NK-92 (cell line): ENCODE data around the gene RUNX3.
"Not testable (repeated sequence)": the region's sequence is repeated elsewhere in the genome, so short reads cannot be mapped to it uniquely, and the experiment has no call there.

Experiments
- DNase-seq: peaks from one replicate; lab custom pipeline; 2025; ENCODE audit not compliant: unreplicated experiment; lab: John Stamatoyannopoulos, UW

RUNX3 gene

DNA sequence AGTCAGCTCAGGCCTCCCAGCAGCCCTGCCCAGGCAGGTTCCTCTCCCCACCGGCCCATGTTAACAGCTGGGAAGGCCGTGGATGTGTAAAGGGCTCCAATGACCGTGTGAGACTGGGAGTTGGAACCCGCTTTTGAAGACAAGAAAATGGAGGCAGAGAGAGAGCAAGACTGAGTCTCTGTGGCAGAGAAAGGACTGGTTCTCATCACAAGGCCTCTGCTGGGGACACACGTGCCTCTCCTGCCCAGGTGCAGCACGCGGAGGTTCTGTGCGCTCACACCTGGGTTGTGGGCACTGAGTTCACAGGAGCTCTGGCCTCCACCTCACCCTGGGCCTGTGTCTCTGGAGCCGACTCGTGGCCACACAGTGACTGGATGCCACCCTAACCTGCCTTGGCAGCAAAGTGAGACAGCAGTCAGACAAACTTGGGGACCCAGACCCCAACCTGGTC, 27.0 kb downstream of the RUNX3 start:
- no peak for DNase-seq

DNA sequence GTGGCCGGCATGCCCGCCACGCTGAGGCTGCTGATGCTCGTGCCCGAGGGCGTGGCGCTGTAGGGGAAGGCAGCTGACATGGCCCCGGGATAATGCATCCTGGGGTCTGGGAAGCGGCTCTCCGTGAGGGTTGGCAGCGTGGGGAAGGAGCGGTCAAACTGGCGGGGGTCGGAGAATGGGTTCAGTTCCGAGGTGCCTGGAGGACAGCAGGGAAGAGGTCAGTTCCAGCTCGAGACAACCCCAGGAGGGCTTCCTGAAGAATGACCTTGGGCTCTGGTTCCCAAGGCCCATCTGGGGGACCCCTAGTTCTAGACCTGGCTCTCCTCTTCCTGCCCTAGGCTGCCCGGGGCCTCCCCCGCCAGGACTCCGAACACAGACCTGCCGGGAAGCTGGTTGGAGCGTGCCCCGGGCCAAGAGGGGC, 27.6 kb downstream of the RUNX3 start:
- no peak for DNase-seq

DNA sequence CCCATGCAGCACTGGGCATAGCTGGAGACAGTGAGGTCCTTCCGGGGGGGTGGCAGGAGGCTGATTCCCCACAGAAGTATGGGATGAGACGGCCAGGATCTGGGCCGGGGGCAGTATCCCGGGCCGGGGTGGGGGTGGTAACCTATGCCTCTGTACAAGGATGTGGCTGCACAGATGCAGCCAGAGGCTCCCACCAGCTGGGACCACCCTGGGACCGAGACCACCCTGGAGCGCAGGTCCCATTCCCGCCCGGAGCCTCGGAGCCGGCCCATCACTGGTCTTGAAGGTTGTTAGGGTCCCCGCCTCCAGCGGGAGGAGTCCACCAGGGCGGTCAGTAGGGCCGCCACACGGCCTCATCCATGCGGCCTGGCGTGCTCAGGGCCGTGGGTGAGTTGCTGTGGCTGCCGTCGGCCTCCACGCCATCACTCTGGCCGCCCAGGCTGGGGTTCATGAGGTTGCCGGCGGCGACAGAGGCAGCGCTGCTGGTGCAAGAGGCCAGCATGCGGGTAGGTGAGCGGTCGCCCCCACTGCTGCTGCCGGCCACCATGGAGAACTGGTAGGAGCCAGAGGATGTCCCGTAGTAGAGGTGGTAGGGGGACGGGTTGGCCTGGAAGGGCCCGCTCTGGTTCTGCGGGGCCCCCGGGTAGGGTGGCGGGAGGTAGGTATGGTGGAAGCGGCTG, 28.1 kb downstream of the RUNX3 start:
- DNase-seq = no peak

DNA sequence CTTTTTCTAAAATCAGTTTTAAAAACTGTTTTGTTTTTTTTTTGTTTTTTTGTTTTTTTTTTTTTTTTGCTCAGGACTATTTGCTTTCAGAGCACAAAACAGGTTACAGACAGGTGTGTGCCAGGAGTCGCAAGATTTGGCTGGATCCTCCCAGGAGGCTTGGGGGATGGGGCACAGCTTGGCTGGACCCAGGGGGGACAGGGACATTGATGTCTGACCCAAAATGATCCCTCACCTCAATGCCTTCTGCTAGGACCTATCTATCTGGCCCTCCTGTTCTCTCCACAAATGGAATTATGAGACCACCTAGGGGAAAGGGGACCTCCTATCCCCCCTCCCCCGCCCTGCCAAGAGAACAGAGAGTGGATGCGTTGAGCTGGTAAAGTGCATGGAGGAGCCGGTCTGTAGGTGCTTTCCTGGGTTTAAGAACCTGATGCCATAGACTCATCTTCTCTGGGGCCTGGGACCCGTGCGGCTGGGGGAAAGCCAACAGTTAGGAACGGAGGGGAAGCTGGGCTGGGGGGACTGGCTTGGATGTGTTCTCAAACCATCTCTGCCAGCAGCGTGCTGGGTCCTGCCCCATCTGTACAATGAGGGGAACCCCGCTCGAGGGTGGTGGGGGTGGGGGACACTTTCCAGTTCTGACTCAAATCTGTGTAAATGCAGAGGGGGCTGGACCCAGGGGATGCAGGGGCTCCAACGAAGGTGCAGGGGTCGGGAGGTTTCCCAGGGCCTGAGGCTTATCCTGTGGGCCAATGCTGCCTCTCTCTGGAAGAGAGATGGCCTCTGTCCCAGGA, 28.9 kb downstream of the RUNX3 start:
- DNase-seq = no peak

DNA sequence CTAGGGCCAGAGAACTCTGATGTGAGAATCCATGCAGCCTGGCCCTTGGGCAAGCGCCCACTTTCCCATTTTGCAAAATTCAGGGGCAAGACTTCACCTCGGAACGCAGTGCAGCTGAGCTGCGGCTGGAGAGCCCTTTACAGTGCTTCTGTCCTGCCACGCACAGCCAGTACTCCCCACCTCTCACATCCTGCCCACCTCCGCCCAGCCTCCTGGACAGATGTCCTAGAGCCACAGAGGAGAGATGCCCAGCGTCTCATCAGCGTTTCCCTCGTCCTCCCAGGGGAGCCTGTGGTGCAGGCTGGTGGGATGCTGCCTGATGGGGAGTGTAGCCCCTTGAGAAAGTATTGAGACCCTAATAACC, 29.6 kb downstream of the RUNX3 start:
- DNase-seq = no peak

DNA sequence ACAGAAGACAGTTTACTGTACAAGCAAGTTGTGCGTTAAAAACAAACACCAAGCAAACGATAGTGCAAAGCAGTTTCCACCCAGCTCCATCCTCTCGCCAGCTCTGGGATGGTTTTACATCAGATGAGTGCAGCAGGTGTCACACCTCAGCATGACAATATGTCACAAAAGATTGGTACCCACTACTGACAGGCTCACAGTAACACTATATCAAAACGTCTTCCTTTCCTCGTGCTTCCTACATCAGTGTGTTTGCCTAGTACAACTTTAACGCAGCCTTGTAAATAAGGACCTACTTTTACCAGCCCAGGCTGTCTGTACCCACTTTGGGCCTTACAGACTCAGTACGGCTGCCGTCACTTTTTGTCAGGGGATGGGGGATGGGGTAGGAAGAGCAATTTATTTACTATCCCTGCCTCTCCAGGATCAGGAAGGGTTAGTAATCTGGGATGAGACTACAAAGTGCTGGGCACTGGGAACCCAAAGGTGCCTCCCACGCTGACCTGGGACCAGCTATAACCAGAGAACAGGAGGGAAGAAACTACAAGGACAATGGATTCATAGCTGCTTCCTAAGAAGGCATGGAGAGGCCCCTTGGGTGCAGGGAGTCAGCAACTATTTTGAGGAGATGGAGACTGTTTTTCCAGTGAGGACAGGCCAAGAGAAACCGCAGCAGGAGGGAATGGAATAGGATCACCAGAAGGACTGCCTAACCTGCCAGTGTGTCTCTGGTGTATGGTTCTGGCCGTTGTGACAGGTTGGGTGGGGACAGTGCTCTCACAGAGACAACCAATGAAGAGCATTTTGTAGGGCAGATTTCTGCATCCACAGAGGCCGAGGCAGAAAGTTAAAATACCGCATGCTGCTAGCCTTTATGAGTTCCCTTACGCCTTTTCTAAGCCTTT, 30.2 kb downstream of the RUNX3 start:
- no peak for DNase-seq

DNA sequence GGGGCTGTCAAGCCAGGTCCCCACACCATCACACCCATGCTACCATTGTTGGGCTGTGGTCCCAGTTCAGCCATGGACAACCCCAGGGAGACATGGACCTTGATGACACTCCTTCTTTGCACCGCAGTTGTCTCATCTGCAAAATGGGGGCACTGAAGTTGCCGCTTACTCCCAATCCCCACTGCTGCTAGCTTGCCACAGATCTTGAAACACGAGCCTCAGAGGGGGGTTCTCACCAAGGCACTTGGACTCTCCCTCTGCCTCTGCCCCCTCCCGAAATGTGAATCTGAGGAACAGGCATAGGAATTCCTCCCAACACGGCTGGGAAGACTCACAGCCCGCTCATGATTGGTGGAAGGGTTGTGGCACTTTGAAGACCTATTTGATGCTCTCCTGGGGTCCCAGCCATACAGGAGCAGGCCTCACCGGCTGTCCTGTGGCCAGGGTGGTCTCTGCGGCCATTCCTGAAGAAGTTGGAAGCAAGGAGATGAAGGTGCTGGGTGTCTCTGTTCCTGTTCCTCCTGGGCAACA, 31.1 kb downstream of the RUNX3 start:
- no peak for DNase-seq

DNA sequence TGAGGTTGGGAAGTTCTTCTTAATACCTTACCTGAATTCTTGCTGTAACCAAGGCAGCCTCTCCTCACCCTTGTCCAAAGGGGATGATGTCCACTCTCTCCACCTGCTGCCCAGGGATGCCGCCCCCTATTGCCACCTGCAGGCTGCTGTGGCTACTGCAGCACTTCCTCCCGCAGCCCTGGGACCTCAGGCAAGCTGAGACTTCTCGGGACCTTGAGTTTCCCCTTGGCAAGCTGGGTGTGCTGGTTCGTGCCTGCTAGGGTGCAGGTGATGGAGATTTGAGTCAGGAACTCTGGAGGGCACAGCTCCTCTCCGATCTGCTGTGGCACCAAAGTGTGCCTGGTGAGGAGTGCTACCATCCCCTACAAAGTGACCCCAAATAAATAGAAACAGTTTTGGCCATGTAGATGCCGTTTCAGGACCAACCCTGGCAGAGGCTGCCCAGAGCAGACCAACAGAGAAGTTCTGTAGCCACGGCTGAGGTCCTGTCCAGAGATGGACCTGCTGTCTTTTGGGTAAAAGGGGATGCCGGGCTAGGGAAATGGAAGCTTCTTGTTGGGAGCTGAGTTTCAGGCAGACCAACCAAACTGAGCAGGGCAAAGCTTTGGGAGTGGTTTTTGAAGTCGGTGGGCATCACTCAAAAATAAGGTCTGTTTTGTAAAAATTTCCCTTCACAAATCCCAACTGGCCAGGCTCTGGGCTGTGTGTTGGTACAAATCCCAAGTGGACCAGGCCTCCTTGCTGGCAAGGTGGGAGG, 31.7 kb downstream of the RUNX3 start:
- no peak for DNase-seq

DNA sequence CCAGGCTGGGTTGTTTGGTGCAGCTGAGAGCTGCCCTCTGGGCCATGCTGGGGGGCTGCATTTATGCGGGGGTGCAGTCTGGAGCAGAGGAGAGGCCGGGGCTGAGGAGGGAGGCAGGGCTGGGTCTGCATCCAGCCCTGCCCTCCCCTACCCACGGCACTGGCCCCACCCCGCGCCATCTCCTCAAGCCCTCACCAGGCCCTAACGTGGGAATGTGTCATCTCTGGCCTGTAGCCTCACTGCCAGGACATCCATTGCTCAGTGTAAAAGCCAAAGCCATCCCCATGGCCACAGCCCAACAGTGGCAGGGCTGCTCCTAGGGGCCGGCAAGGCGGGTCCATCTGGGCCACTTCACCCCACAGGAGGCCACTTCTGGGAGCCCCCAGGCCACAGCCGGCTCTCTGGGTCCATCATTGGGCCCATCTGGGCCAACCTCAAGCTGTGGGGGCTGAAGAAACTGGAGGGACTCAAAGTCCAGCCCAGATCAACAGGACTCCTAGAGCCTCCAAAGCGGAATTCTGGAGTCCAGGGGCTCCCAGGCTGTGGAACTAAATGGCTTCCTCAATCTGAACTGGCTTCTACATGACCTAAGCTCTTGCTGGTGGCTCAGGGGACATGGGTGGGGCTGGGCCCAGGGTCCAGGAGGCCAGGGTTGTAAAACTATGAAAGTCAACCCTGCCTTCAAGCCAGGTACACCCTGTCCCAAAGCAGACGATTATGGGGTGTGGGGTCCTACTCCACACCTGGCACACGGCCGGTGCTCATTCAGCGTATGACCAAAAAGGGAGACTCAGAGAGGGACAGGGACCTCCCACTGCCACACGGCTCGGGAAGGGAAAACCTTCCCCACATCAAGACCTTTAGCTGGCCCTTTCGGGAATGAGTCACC, 32.6 kb downstream of the RUNX3 start:
- no peak for DNase-seq

DNA sequence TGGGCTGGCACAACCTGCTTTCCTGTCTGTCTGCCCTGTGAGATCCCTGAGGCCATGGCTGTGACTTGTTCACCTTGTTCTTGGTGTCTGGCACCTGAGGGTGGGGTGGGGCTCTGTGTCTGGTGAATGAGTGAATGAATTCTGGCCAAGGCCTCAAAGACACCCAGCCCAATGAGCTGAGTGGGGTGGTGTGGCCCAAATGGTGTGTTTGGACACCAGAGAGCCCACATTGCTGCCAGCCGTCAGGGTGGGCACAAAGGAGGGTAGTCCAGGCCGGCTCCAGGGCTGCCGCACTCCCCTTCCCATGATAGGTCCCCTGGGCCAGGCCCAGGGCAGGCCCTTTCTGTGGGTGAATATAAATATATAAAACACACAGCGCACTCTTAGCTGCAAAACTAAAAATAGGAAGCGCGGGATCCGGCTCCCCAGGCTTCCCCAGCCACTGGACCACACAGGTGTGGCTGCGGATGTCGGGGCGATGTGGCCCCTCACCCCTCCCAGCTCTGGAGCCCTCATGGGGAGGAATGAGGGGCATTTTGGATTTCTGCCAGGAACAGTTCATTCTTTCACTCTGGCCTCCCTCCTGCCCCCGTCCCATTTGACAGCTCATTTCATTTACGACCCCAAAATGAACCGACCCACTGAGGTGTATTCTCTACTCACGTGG, 33.3 kb downstream of the RUNX3 start:
- DNase-seq = no peak

DNA sequence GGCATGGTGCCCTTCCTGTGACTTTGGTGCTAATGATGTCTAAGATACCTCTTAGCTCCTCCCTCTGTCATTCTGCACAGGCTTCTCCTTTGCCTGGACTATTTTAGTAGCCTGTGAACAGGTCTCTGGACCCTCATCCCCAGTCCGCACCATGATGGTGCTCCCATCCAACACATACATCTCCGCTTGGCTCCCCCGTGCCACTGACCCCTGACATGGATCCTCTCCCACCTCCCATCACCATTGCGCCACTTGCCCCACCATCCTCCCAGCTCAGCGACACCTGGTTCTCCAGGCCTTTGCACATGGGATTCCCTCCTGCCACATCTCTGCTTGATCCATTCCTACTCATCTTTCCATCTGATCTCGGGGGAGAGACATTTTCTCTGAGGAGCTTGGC, 33.9 kb downstream of the RUNX3 start:
- DNase-seq = no peak

DNA sequence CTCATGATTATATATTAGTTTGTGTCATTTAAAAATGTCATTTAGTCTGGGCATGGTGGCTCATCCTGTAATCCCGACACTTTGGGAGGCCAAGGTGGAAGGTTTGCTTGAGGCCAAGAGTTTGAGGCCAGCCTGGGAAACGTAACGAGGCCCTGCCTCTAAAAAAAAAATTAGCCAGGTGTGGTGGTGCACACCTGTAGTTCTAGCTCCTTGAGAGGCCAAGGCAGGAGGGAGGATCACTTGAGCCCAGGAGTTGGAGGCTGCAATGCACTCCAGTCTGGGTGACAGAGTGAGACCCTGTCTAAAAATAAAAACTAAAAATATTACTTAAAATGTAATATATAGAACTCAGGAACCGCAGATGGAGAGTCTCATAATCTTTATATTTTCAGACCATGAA, 34.6 kb downstream of the RUNX3 start:
- DNase-seq = no peak

DNA sequence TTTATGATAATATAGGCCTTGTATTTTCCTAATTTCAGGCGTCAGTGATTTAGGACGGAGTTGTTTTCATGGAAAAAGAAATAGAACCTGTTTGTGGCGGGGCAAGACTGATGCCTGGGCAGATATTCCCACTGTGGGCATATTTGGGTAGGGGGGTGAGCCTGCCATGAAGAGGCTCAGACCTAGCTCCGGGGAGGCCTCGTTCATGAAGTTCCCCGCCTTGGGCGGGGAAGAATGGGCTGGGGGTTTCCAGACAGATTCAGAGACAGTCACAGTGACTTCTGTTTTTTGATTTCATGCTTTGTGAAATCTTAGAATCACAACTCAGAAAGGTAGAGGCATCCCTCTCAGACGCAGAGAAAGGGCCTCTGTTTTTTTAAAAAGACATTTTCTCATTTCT, 36.1 kb downstream of the RUNX3 start:
- no peak for DNase-seq

DNA sequence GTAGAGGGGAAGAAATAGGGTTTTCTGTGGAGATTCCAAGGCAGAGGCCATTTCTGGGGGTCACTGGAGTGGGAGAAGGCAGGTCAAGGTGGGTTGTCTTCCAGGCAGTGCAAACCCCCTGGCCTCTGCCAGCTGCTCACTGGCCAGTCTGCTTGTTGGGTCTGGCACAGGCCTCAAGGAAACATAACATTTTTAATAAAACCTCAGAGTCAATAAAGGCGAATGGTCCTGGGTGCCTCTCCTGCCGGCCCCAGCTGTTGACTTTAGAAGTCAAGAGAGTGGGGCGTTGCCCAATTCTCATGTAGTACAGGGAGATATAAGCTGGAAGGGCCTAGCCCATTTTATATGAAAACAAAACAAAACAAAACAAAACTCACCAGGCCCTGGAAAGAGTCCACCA, 36.6 kb downstream of the RUNX3 start:
- DNase-seq = no peak

DNA sequence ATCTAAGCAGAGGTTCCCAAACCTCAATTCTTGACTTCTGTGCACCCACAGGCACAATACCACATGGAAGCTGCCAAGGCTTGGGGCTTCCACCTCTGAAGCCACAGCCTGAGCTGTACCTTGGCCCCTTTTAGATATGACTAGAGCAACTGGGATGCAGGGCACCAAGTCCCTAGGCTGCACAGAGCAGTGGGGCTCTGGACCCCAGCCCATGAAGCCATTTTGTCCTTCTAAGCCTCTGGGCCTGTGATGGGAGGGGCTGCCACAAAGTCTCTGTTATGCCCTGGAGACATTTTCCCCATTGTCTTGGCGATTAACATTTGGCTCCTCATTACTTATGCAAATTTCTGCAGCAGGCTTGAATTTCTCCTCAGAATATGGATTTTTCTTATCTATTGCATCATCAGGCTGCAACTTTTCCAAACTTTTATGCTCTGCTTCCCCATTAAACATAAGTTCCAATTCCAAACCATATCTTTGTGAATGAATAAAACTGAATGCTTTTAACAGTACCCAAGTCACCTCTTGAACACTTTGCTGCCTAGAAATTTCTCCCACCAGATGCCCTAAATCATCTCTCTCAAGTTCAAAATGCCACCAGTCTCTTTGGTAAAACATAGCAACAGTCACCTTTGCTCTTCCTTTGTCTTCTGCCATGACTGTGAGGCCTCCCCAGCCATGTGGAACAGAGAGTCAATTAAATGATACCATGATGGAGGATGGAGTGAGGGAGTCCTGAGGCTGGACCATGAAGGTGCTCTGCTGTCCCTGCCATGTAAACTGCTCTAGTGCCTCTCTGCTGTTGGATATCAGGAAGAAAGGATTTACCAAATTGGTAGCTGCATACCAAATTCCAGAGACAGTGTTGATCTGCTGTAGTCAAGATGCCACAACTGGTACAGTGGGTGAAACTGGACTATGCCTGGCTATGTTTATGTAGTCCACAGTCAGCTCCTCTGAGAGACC, 37.6 kb downstream of the RUNX3 start:
- DNase-seq = no peak

DNA sequence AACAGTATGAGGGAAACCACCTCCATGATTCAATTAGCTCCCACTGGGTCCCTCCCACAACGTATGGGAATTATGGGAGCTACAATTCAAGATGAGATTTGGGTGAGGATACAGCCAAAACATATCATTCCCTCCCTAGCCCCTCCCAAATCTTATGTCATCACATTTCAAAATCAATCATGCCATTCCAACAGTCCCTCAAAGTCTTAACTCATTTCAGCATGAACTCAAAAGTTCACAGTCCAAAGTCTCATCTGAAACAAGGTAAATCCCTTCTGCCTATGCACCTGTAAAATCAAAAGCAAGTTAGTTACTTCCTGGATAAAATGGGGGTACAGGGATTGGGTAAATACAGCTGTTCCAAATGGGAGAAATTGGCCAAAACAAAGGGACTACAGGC, 38.7 kb downstream of the RUNX3 start:
- DNase-seq = not testable (repeated sequence)

DNA sequence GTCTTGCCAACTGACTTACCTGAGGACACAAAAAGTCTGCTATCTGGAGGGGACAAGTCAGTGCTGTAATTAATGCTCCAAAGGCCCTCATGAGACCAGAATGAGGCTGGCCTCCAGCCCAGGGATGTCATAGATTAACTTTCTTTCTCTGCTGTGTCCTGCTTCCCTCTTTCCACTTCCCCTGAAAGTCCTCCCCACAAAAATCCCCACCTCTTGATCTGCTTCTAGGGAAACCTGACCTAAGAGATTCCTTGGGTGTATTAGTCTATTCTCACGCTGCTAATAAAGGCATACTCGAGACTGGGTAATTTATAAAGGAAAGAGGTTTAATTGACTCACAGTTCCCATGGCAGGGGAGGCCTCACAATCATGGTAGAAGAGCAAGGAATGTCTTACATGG, 39.2 kb downstream of the RUNX3 start:
- no peak for DNase-seq
